ENCODE results near the gene FLNB. TPM values are rescaled to one million over a fixed set of nuclear protein-coding genes. Genes with fewer than 3 reads are reported as not detected.
A peak's percentile ranks its signal among the peaks of the same experiment; 100 is the strongest.

Gene FLNB
- total RNA-seq, 4 donors from 2014 or later = 61.9 to 114 (median 89.9) TPM

- TF ChIP-seq CTCF (IDR thresholded peaks at IDR 0.05) (no peak), POLR2A (IDR thresholded peaks at IDR 0.05; ENCODE audit: low read depth) (no peak), POLR2AphosphoS5 (IDR thresholded peaks at IDR 0.05) (no peak), EP300 (IDR thresholded peaks at IDR 0.05) (no peak)
- H3K9me3 ChIP-seq = no peaks in the 10 kb centered on the region
- no peaks in the 10 kb centered on the region for H3K27me3 ChIP-seq
- 98% methylated on average over 4 of the region's 4 CpGs for WGBS
- no peak overlapping the region for H3K4me3 ChIP-seq
- intact Hi-C loops (cut with DNase I) = no loop called here
- DNase-seq (ENCODE audit: extremely low spot score) = no peak
- peak overlapping the region in 1 of 4 donors; percentile 1 for H3K27ac ChIP-seq (replicated peaks in 1 of 4)
- H3K4me1 ChIP-seq = peaks cover 0 to 19% (median 12%) of the 10 kb centered on the region in 4 donors
- H3K36me3 ChIP-seq = peaks cover 3 to 41% (median 28%) of the 10 kb centered on the region in 4 donors
Observed at GRCh38 chr3:58092521-58092920, 84.3 kb downstream of the FLNB start.

- H3K4me1 ChIP-seq = peaks cover 0 to 19% (median 12%) of the 10 kb centered on the region in 4 donors
- TF ChIP-seq POLR2AphosphoS5 (IDR thresholded peaks at IDR 0.05) (peak in 1 of 2 donors; percentile 9), CTCF (IDR thresholded peaks at IDR 0.05) (no peak)
- H3K36me3 ChIP-seq = peaks cover 5 to 47% (median 38%) of the 10 kb centered on the region in 4 donors
- H3K4me3 ChIP-seq = no peak overlapping the region
- intact Hi-C loops (cut with DNase I) = no loop called here
- H3K27ac ChIP-seq (replicated peaks in 1 of 4) = no peak overlapping the region
- H3K9me3 ChIP-seq = no peaks in the 10 kb centered on the region
- no peak for DNase-seq (ENCODE audit: extremely low spot score)
- WGBS = 81% methylated on average over 8 of the region's 8 CpGs
- H3K27me3 ChIP-seq = no peaks in the 10 kb centered on the region
Observed at GRCh38 chr3:58093574-58094195, 85.5 kb downstream of the FLNB start.

- no peak for TF ChIP-seq POLR2A (IDR thresholded peaks at IDR 0.05; ENCODE audit: low read depth)
- H3K4me3 ChIP-seq = no peak overlapping the region
- intact Hi-C loops (cut with DNase I) = no loop called here
- no peak for DNase-seq (ENCODE audit: extremely low spot score)
- 95% methylated on average over 7 of the region's 8 CpGs for WGBS
- peaks cover 4 to 22% (median 15%) of the 10 kb centered on the region in 4 donors for H3K4me1 ChIP-seq
- H3K36me3 ChIP-seq = peaks cover 11 to 52% (median 48%) of the 10 kb centered on the region in 4 donors
- H3K9me3 ChIP-seq = no peaks in the 10 kb centered on the region
- H3K27ac ChIP-seq (replicated peaks in 1 of 4) = peak overlapping the region in 3 of 4 donors; percentile 21 to 59 (median 34)
- H3K27me3 ChIP-seq = no peaks in the 10 kb centered on the region
Observed at GRCh38 chr3:58094657-58095056, 86.4 kb downstream of the FLNB start.

GRCh38 chr3:58095603-58096138 lies 87.4 kb downstream of the FLNB start:
- Histone ChIP-seq H3K27me3 (no peaks in the 10 kb centered on the region), H3K36me3 (peaks cover 11 to 60% (median 51%) of the 10 kb centered on the region in 4 donors), H3K9me3 (no peaks in the 10 kb centered on the region), H3K27ac (replicated peaks in 1 of 4) (peak overlapping the region; percentile 19 to 59 (median 28)), H3K4me1 (peaks cover 5 to 22% (median 15%) of the 10 kb centered on the region in 4 donors), H3K4me3 (no peak overlapping the region)
- intact Hi-C loops (cut with DNase I) = no loop called here
- no peak for TF ChIP-seq CTCF (IDR thresholded peaks at IDR 0.05)
- peak in 1 of 2 donors; percentile 36 for TF ChIP-seq POLR2AphosphoS5 (IDR thresholded peaks at IDR 0.05)
- 64% methylated on average over 6 of the region's 6 CpGs for WGBS
- no peak for DNase-seq (ENCODE audit: extremely low spot score)

- Histone ChIP-seq H3K4me3 (no peak overlapping the region), H3K9me3 (no peaks in the 10 kb centered on the region), H3K4me1 (peaks cover 5 to 42% (median 34%) of the 10 kb centered on the region in 4 donors), H3K27me3 (no peaks in the 10 kb centered on the region), H3K27ac (replicated peaks in 1 of 4) (peak overlapping the region in 2 of 4 donors; percentile 19 to 59), H3K36me3 (peaks cover 11 to 82% (median 68%) of the 10 kb centered on the region in 4 donors)
- no peak for TF ChIP-seq CTCF (IDR thresholded peaks at IDR 0.05)
- DNase-seq (ENCODE audit: extremely low spot score) = no peak
- intact Hi-C loops (cut with DNase I) = no loop called here
- 88% methylated on average over 6 of the region's 8 CpGs for WGBS
Observed at GRCh38 chr3:58098531-58098930, 90.3 kb downstream of the FLNB start.

Measured in esophagus muscularis mucosa (tissue), 4 donors.